ENCODE measurements around the gene STAT6.
"Not testable (repeated sequence)": the region's sequence is repeated elsewhere in the genome, so short reads cannot be mapped to it uniquely, and the experiment has no call there.

Gene STAT6

GRCh38 chr12:57066245-57066644, 44.9 kb downstream of the STAT6 start:
- Histone ChIP-seq H3K4me3 (ENCODE audit: insufficient read depth, low read depth, low read length) (no peak overlapping the region), H3K4me1 (ENCODE audit: control insufficient read depth, insufficient read depth, low read length) (no peaks in the 10 kb centered on the region), H3K27me3 (ENCODE audit: control insufficient read depth, insufficient read depth, low read length, poor library complexity, severe bottlenecking) (no peaks in the 10 kb centered on the region), H3K36me3 (ENCODE audit: control insufficient read depth, insufficient read depth, low read length) (peaks cover 35% of the 10 kb centered on the region), H3K27ac (ENCODE audit: insufficient read depth, low read depth, low read length, poor library complexity, severe bottlenecking) (no peak overlapping the region), H3K9me3 (ENCODE audit: control insufficient read depth, low read length) (no peaks in the 10 kb centered on the region)
- 97 to 98% methylated on average over 2 of the region's 2 CpGs for WGBS, 2 experiments

GRCh38 chr12:57063991-57064685, 47.0 kb downstream of the STAT6 start:
- Histone ChIP-seq H3K9me3 (ENCODE audit: control insufficient read depth, low read length) (no peaks in the 10 kb centered on the region), H3K4me1 (ENCODE audit: control insufficient read depth, insufficient read depth, low read length) (no peaks in the 10 kb centered on the region), H3K4me3 (ENCODE audit: insufficient read depth, low read depth, low read length) (no peak overlapping the region), H3K27ac (ENCODE audit: insufficient read depth, low read depth, low read length, poor library complexity, severe bottlenecking) (no peak overlapping the region), H3K36me3 (ENCODE audit: control insufficient read depth, insufficient read depth, low read length) (peaks cover 48% of the 10 kb centered on the region), H3K27me3 (ENCODE audit: control insufficient read depth, insufficient read depth, low read length, poor library complexity, severe bottlenecking) (no peaks in the 10 kb centered on the region)
- 81 to 97% methylated on average over 3 to 5 of the region's 5 CpGs for WGBS, 2 experiments

- WGBS, 2 experiments, result 92 to 94% methylated on average over 1 of the region's 1 CpG
- Histone ChIP-seq H3K27me3 (ENCODE audit: control insufficient read depth, insufficient read depth, low read length, poor library complexity, severe bottlenecking) (no peaks in the 10 kb centered on the region), H3K4me3 (ENCODE audit: insufficient read depth, low read depth, low read length) (no peak overlapping the region), H3K9me3 (ENCODE audit: control insufficient read depth, low read length) (no peaks in the 10 kb centered on the region), H3K27ac (ENCODE audit: insufficient read depth, low read depth, low read length, poor library complexity, severe bottlenecking) (no peak overlapping the region), H3K4me1 (ENCODE audit: control insufficient read depth, insufficient read depth, low read length) (no peaks in the 10 kb centered on the region), H3K36me3 (ENCODE audit: control insufficient read depth, insufficient read depth, low read length) (peaks cover 43% of the 10 kb centered on the region)
Observed at GRCh38 chr12:57058454-57058853, 52.7 kb downstream of the STAT6 start.

DNA sequence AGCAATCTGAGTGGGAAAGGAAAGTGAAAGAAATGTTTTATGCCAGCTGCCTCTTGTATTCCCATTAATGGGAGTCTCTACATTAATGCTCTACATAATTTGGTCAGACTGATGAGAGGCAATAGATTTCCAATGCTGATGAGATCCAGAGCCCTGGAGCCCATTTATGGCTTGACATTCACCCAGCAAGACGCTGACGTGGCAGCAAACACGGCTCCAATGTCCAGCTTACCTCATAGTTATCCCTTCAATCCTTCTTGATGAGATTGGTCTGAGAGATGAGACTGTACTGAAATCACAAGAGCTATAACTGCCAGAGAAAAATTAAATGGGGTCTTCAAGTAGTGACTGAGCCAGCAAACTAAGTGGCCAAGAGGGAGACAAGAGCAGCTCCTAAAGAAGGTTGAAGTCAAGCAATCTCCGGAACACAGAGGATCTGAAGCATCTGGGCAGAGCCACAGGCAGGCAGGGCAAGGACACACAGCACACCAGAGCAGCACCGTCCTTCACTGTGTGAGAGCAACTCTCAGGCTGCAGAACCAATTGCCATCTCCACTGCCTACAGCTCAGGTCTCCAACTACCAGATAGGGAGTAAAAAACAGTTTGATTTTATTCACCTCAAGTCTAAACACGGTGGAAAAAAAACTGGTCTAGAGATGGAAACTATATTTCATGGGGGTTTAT, 54.0 kb downstream of the STAT6 start:
- Histone ChIP-seq H3K4me3 (ENCODE audit: insufficient read depth, low read depth, low read length) (no peak overlapping the region), H3K9me3 (ENCODE audit: control insufficient read depth, low read length) (no peaks in the 10 kb centered on the region), H3K27me3 (ENCODE audit: control insufficient read depth, insufficient read depth, low read length, poor library complexity, severe bottlenecking) (no peaks in the 10 kb centered on the region), H3K36me3 (ENCODE audit: control insufficient read depth, insufficient read depth, low read length) (peaks cover 37% of the 10 kb centered on the region), H3K27ac (ENCODE audit: insufficient read depth, low read depth, low read length, poor library complexity, severe bottlenecking) (no peak overlapping the region), H3K4me1 (ENCODE audit: control insufficient read depth, insufficient read depth, low read length) (no peaks in the 10 kb centered on the region)
- WGBS, 2 experiments, result 94 to 98% methylated on average over 6 of the region's 6 CpGs

GRCh38 chr12:57055824-57056223, 55.3 kb downstream of the STAT6 start:
- Histone ChIP-seq H3K4me1 (ENCODE audit: control insufficient read depth, insufficient read depth, low read length) (no peaks in the 10 kb centered on the region), H3K36me3 (ENCODE audit: control insufficient read depth, insufficient read depth, low read length) (peaks cover 37% of the 10 kb centered on the region), H3K4me3 (ENCODE audit: insufficient read depth, low read depth, low read length) (no peak overlapping the region), H3K9me3 (ENCODE audit: control insufficient read depth, low read length) (no peaks in the 10 kb centered on the region), H3K27me3 (ENCODE audit: control insufficient read depth, insufficient read depth, low read length, poor library complexity, severe bottlenecking) (no peaks in the 10 kb centered on the region), H3K27ac (ENCODE audit: insufficient read depth, low read depth, low read length, poor library complexity, severe bottlenecking) (no peak overlapping the region)
- WGBS, 2 experiments, result 87 to 92% methylated on average over 3 of the region's 3 CpGs

DNA sequence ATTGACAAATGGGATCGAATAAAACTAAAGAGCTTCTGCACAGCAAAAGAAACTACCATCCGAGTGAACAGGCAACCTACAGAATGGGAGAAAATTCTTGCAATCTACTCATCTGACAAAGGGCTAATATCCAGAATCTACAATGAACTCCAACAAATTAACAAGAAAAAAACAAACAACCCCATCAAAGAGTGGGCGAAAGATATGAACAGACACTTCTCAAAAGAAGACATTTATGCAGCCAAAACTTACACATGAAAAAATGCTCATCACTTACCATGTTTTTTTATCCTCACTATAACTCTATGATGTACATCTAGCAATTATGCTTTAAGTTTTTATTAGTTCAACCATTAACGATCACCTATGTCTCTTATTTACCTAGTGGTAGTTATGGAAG, 57.3 kb downstream of the STAT6 start:
- not testable (repeated sequence) for H3K4me1 ChIP-seq (ENCODE audit: control insufficient read depth, insufficient read depth, low read length); H3K27ac ChIP-seq (ENCODE audit: insufficient read depth, low read depth, low read length, poor library complexity, severe bottlenecking); H3K4me3 ChIP-seq (ENCODE audit: insufficient read depth, low read depth, low read length); H3K27me3 ChIP-seq (ENCODE audit: control insufficient read depth, insufficient read depth, low read length, poor library complexity, severe bottlenecking); H3K9me3 ChIP-seq (ENCODE audit: control insufficient read depth, low read length)
- 89 to 93% methylated on average over 3 of the region's 4 CpGs for WGBS, 2 experiments
- peaks cover 17% of the 10 kb centered on the region for H3K36me3 ChIP-seq (ENCODE audit: control insufficient read depth, insufficient read depth, low read length)

GRCh38 chr12:57053146-57053545, 58.0 kb downstream of the STAT6 start:
- H3K27me3 ChIP-seq (ENCODE audit: control insufficient read depth, insufficient read depth, low read length, poor library complexity, severe bottlenecking); H3K27ac ChIP-seq (ENCODE audit: insufficient read depth, low read depth, low read length, poor library complexity, severe bottlenecking); H3K9me3 ChIP-seq (ENCODE audit: control insufficient read depth, low read length); H3K4me1 ChIP-seq (ENCODE audit: control insufficient read depth, insufficient read depth, low read length); H3K4me3 ChIP-seq (ENCODE audit: insufficient read depth, low read depth, low read length): not testable (repeated sequence)
- WGBS, 2 experiments, result 77 to 89% methylated on average over 3 of the region's 4 CpGs
- H3K36me3 ChIP-seq (ENCODE audit: control insufficient read depth, insufficient read depth, low read length), result peaks cover 11% of the 10 kb centered on the region

GRCh38 chr12:57051011-57051410, 60.2 kb downstream of the STAT6 start:
- Histone ChIP-seq H3K27ac (ENCODE audit: insufficient read depth, low read depth, low read length, poor library complexity, severe bottlenecking) (no peak overlapping the region), H3K27me3 (ENCODE audit: control insufficient read depth, insufficient read depth, low read length, poor library complexity, severe bottlenecking) (no peaks in the 10 kb centered on the region), H3K36me3 (ENCODE audit: control insufficient read depth, insufficient read depth, low read length) (no peaks in the 10 kb centered on the region), H3K4me1 (ENCODE audit: control insufficient read depth, insufficient read depth, low read length) (no peaks in the 10 kb centered on the region), H3K9me3 (ENCODE audit: control insufficient read depth, low read length) (no peaks in the 10 kb centered on the region), H3K4me3 (ENCODE audit: insufficient read depth, low read depth, low read length) (no peak overlapping the region)
- 100% methylated on average over 1 of the region's 1 CpG for WGBS, 2 experiments

GRCh38 chr12:57049890-57050289, 61.3 kb downstream of the STAT6 start, which contains the start of gene MYO1A:
Gene MYO1A (minus strand): TSS chr12:57050129. CDS start chr12:57048323, 1,806 bp downstream.
- Histone ChIP-seq H3K27me3 (ENCODE audit: control insufficient read depth, insufficient read depth, low read length, poor library complexity, severe bottlenecking) (no peaks in the 10 kb centered on the region), H3K4me1 (ENCODE audit: control insufficient read depth, insufficient read depth, low read length) (no peaks in the 10 kb centered on the region)
- WGBS, 2 experiments, result 62 to 70% methylated on average over 2 of the region's 2 CpGs

GRCh38 chr12:57049119-57049446, 62.1 kb downstream of the STAT6 start:
- H3K9me3 ChIP-seq (ENCODE audit: control insufficient read depth, low read length), result no peaks in the 10 kb centered on the region
- H3K4me3 ChIP-seq (ENCODE audit: insufficient read depth, low read depth, low read length), result no peak overlapping the region
- 92 to 95% methylated on average over 4 of the region's 4 CpGs for WGBS, 2 experiments
- no peaks in the 10 kb centered on the region for H3K36me3 ChIP-seq (ENCODE audit: control insufficient read depth, insufficient read depth, low read length)
- H3K27ac ChIP-seq (ENCODE audit: insufficient read depth, low read depth, low read length, poor library complexity, severe bottlenecking), result no peak overlapping the region
- H3K27me3 ChIP-seq (ENCODE audit: control insufficient read depth, insufficient read depth, low read length, poor library complexity, severe bottlenecking), result no peaks in the 10 kb centered on the region
- no peaks in the 10 kb centered on the region for H3K4me1 ChIP-seq (ENCODE audit: control insufficient read depth, insufficient read depth, low read length)

More at GRCh38 chr12:57049890-57050289, 61.3 kb downstream of the STAT6 start, which contains the start of gene MYO1A:
- Histone ChIP-seq H3K27ac (ENCODE audit: insufficient read depth, low read depth, low read length, poor library complexity, severe bottlenecking) (no peak within 1 kb of the TSS), H3K9me3 (ENCODE audit: control insufficient read depth, low read length) (no peaks in the 10 kb centered on the region), H3K4me3 (ENCODE audit: insufficient read depth, low read depth, low read length) (no peak within 1 kb of the TSS), H3K36me3 (ENCODE audit: control insufficient read depth, insufficient read depth, low read length) (no peaks in the 10 kb centered on the region)

Measured in ectodermal cell (in vitro differentiated cells).